Stomach (tissue), 9 donors: ENCODE measurements around the gene LMX1A. TPM values are rescaled to one million over a fixed set of nuclear protein-coding genes. Genes with fewer than 3 reads are reported as not detected.

Source experiments
- DNase-seq, 2 donors: peaks; one replicate each; pipeline versions ENCODE4 v3.0.0 to v3.0.0-alpha.2; 2013 to 2019
- H3K27ac ChIP-seq, 5 donors: fragments of 200-600 bp in 4 of 5; sonication (generic) in 4 of 5; one replicate each; pipeline ENCODE4 v1.5.1; 2013 to 2019; ENCODE audit warnings: mild to moderate bottlenecking in 1 of 5, moderate library complexity in 1 of 5
- H3K27me3 ChIP-seq, 3 donors: fragments of 200-600 bp; sonication (generic); one replicate each; pipeline ENCODE4 v1.5.1; 2017 to 2019; ENCODE audit warnings: mixed run types in 1 of 3
- H3K36me3 ChIP-seq, 4 donors: fragments of 200-600 bp; sonication (generic); 1 replicate in 3 of 4; 2 replicates in 1 of 4; pipeline ENCODE4 v1.5.1; 2016 to 2019
- H3K4me1 ChIP-seq, 4 donors: fragments of 200-600 bp; sonication (generic); one replicate each; pipeline ENCODE4 v1.5.1; 2016 to 2019
- H3K4me3 ChIP-seq, 4 donors: fragments of 200-600 bp; sonication (generic) in 3 of 4; one replicate each; pipeline ENCODE4 v1.5.1; 2016 to 2019; ENCODE audit warnings: mild to moderate bottlenecking in 1 of 4
- H3K9me3 ChIP-seq, 4 donors: fragments of 200-600 bp; sonication (generic); one replicate each; pipeline ENCODE4 v1.5.1; 2016 to 2019
- CTCF ChIP-seq, 7 experiments: fragments of 450-650 bp in 4 of 7; fragments of 200-600 bp in 3 of 7; sonication (generic) in 3 of 7; IDR thresholded peaks; one replicate each; pipeline ENCODE4 v1.5.1; 2016 to 2019; ENCODE audit warnings: antibody characterized with exemption in 7 of 7, control low read depth in 2 of 7, mild to moderate bottlenecking in 1 of 7
- EP300 ChIP-seq: sonication (generic); formaldehyde crosslinking; IDR thresholded peaks from one replicate; pipeline ENCODE4 v1.6.1; 2017; ENCODE audit warnings: antibody characterized with exemption
- POLR2A ChIP-seq, 4 donors: fragments of 450-650 bp; IDR thresholded peaks; one replicate each; pipeline ENCODE4 v1.6.1; 2016; ENCODE audit warnings: antibody characterized with exemption in 4 of 4, control low read depth in 2 of 4, mild to moderate bottlenecking in 1 of 4, moderate library complexity in 1 of 4
- POLR2AphosphoS5 ChIP-seq, 3 donors: sonication (generic); formaldehyde crosslinking; IDR thresholded peaks; one replicate each; pipeline ENCODE4 v1.6.1; 2016; ENCODE audit warnings: antibody characterized with exemption in 3 of 3
- WGBS, 5 donors: extraction: QIAGEN DNeasy Blood & Tissue Kit in 3 of 5; methylation state at CpG; one replicate each; pipeline versions ENCODE4 v1.1.5 to v1.1.7; 2013 to 2018; 5-methylcytosine and 5-hydroxymethylcytosine counted together
- intact Hi-C: fragments of 100-400 bp; cut with DNase I; formaldehyde crosslinking; loops from one replicate; pipeline ENCODE4 v1.15.1; 2023; ENCODE audit warnings: low total_unique reads
- polyA plus RNA-seq, 3 donors: library from polyadenylated mRNA; stranded (reverse); fragments of 200-250 nt; gene quantifications; one replicate each; pipeline ENCODE4 v1.2.3, GENCODE V29; 2013
- total RNA-seq, 5 donors: library from RNA; depleted of rRNA; stranded (reverse); fragments of >200 nt; gene quantifications; one replicate each; pipeline versions ENCODE4 v1.1.0 to v1.2.3, GENCODE V29; 2014 to 2016
- donor health status: healthy with polysubstance abuse.
- donor health status: Bipolar disorder and iron deficiency.
- donor health status: healthy.

Gene LMX1A
- total and polyA plus RNA-seq, 8 donors, result not detected

GRCh38 chr1:165342168-165342567 is 14.3 kb downstream of the LMX1A start:
- 63 to 85% (median 78%) methylated on average over 2 of the region's 2 CpGs for WGBS, 5 donors
- H3K4me3 ChIP-seq, result no peak overlapping the region
- TF ChIP-seq POLR2AphosphoS5 (IDR thresholded peaks at IDR 0.05), result no peak
- no peak for TF ChIP-seq CTCF (IDR thresholded peaks at IDR 0.05)
- no peak for TF ChIP-seq EP300
- no peak for TF ChIP-seq POLR2A (IDR thresholded peaks at IDR 0.05)
- no peaks in the 10 kb centered on the region for H3K9me3 ChIP-seq
- no peaks in the 10 kb centered on the region for H3K36me3 ChIP-seq
- intact Hi-C loops, result no loop called here
- no peaks in the 10 kb centered on the region for H3K4me1 ChIP-seq
- DNase-seq, result no peak
- H3K27ac ChIP-seq, result no peak overlapping the region
- H3K27me3 ChIP-seq, result peaks cover 0 to 62% (median 24%) of the 10 kb centered on the region in 3 donors

GRCh38 chr1:165339164-165339563 is 17.4 kb downstream of the LMX1A start:
- H3K36me3 ChIP-seq, result no peaks in the 10 kb centered on the region
- no peak for DNase-seq
- WGBS, 5 donors, result 85 to 92% (median 88%) methylated on average over 5 of the region's 5 CpGs
- TF ChIP-seq EP300 (no peak), POLR2A (IDR thresholded peaks at IDR 0.05) (no peak), POLR2AphosphoS5 (IDR thresholded peaks at IDR 0.05) (no peak), CTCF (IDR thresholded peaks at IDR 0.05) (no peak)
- no peaks in the 10 kb centered on the region for H3K4me1 ChIP-seq
- H3K9me3 ChIP-seq, result no peaks in the 10 kb centered on the region
- H3K27me3 ChIP-seq, result peaks cover 0 to 32% (median 11%) of the 10 kb centered on the region in 3 donors
- no peak overlapping the region for H3K27ac ChIP-seq
- intact Hi-C loops, result no loop called here
- H3K4me3 ChIP-seq, result no peak overlapping the region

GRCh38 chr1:165330483-165330882 is 26.0 kb downstream of the LMX1A start:
- DNase-seq, result no peak
- H3K36me3 ChIP-seq, result no peaks in the 10 kb centered on the region
- WGBS, 5 donors, result 41 to 50% (median 46%) methylated on average over 3 of the region's 3 CpGs

GRCh38 chr1:165329104-165329503 is 27.4 kb downstream of the LMX1A start:
- Histone ChIP-seq H3K9me3 (peaks cover 0 to 3% (median 0%) of the 10 kb centered on the region in 4 donors), H3K27ac (no peak overlapping the region), H3K36me3 (no peaks in the 10 kb centered on the region), H3K4me3 (no peak overlapping the region), H3K27me3 (peaks cover 0 to 31% (median 0%) of the 10 kb centered on the region in 3 donors), H3K4me1 (no peaks in the 10 kb centered on the region)
- WGBS, 5 donors, result 66 to 76% (median 71%) methylated on average over 5 of the region's 5 CpGs
- DNase-seq, result no peak
- no peak for TF ChIP-seq POLR2A (IDR thresholded peaks at IDR 0.05)
- intact Hi-C loops, result no loop called here

More at GRCh38 chr1:165330483-165330882, 26.0 kb downstream of the LMX1A start:
- Histone ChIP-seq H3K27me3 (peaks cover 0 to 23% (median 0%) of the 10 kb centered on the region in 3 donors), H3K27ac (no peak overlapping the region), H3K4me3 (no peak overlapping the region), H3K4me1 (no peaks in the 10 kb centered on the region), H3K9me3 (peaks cover 0 to 3% (median 0%) of the 10 kb centered on the region in 4 donors)
- TF ChIP-seq EP300, result no peak
- TF ChIP-seq POLR2AphosphoS5 (IDR thresholded peaks at IDR 0.05), result no peak
- TF ChIP-seq POLR2A (IDR thresholded peaks at IDR 0.05), result no peak
- no peak for TF ChIP-seq CTCF (IDR thresholded peaks at IDR 0.05)
- intact Hi-C loops, result no loop called here

GRCh38 chr1:165328136-165328535 is 28.4 kb downstream of the LMX1A start:
- H3K4me3 ChIP-seq, result no peak overlapping the region
- no peaks in the 10 kb centered on the region for H3K4me1 ChIP-seq
- no peaks in the 10 kb centered on the region for H3K36me3 ChIP-seq
- 51 to 67% (median 58%) methylated on average over 3 of the region's 3 CpGs for WGBS, 5 donors
- intact Hi-C loops, result no loop called here
- H3K9me3 ChIP-seq, result peaks cover 0 to 3% (median 0%) of the 10 kb centered on the region in 4 donors
- H3K27me3 ChIP-seq, result peaks cover 0 to 38% (median 0%) of the 10 kb centered on the region in 3 donors
- TF ChIP-seq EP300, result no peak
- TF ChIP-seq POLR2AphosphoS5 (IDR thresholded peaks at IDR 0.05), result no peak
- TF ChIP-seq CTCF (IDR thresholded peaks at IDR 0.05), result no peak
- TF ChIP-seq POLR2A (IDR thresholded peaks at IDR 0.05), result no peak
- no peak overlapping the region for H3K27ac ChIP-seq
- no peak for DNase-seq
